Epithelial cell of prostate (primary cell): ENCODE measurements around the gene DEK.
"Not testable (repeated sequence)": the region's sequence is repeated elsewhere in the genome, so short reads cannot be mapped to it uniquely, and the experiment has no call there.

Experiments
- DNase-seq: peaks from one replicate; pipeline ENCODE4 v3.0.0-alpha.2; 2011; ENCODE audit warnings: low read depth, low spot score
- H3K27ac ChIP-seq: fragments of 450-650 bp; 2 replicates; pipeline ENCODE4 v1.5.1; 2017; ENCODE audit warnings: mild to moderate bottlenecking

Gene DEK, protein sequence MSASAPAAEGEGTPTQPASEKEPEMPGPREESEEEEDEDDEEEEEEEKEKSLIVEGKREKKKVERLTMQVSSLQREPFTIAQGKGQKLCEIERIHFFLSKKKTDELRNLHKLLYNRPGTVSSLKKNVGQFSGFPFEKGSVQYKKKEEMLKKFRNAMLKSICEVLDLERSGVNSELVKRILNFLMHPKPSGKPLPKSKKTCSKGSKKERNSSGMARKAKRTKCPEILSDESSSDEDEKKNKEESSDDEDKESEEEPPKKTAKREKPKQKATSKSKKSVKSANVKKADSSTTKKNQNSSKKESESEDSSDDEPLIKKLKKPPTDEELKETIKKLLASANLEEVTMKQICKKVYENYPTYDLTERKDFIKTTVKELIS

DNA sequence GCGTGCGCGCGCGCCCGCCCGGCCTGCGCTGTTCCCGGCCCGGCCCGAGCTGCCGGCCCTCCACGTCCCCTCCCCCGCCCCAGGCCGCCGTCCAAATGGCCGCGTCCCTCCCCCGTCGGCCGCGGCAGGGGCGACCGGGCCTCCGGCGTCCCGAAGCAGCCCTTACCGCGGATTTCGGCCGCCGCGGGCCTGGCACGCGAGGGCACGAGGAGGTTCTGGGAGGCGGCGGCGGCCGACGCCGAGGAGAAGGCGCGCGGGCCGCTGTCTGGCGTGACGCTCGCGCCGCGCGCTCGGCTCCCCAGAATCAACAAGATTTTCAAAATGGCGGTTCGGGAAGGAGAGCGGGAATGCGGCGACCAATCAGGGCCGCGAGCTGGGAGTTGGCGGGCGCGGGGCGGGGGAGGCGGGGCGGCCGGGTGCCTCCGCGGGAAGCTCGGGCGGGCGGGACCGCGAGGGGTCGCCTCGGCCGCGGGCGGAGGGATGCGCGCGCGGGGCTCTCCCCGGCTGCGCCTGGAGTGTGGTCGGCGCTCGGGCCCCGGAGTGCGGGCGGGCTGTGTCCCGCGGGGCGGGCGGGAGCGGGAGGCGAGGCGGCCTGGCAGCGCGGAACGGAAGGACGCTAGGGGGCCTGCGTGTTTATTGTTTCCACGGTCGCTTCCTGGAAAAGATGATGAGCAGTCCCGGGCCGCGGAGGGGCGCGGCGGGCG is at the start of gene DEK:
Gene DEK, minus strand, starts transcription at position 312 of the 704 bp plus-strand sequence. CDS start 543 bp downstream, outside the sequence.
- no peak for DNase-seq
- H3K27ac ChIP-seq = peak within 1 kb of the TSS; percentile 75

DNA sequence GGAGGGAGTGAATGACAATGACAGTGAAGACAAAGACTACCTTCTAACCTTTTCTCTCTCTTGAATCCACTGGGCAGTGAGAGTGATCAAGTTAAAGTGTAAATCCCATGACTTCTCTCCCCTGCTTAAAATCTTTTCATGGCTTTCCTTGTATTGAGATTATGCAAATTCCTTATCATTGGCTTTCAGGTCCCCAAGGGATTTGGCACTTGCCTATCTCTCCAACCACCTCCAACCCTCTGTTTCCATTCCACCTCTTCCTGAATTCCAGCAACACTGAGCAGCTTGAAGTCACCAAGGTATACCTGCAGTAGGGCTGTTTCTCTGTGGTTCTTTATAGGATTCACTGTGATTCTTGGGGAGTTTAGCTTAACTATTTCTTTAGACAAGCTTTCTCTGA is 48.0 kb upstream of the DEK start:
- H3K27ac ChIP-seq = no peak overlapping the region
- no peak for DNase-seq

DNA sequence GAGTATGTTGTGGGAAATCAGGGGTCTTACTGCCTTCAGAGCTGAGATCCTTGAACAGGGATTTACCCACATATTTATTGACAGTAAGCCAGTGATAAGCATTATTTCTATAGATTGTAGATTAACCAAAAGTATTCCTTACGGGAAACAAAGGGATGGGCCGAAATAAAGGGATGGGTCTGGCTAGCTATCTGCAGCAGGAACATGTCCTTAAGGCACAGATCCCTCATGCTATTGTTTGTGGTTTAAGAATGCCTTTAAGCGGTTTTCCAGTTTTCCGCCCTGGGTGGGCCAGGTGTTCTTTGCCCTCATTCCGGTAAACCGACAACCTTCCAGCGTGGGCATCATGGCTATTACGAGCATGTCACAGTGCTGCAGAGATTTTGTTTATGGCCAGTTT is 45.7 kb upstream of the DEK start:
- not testable (repeated sequence) for DNase-seq, H3K27ac ChIP-seq

DNA sequence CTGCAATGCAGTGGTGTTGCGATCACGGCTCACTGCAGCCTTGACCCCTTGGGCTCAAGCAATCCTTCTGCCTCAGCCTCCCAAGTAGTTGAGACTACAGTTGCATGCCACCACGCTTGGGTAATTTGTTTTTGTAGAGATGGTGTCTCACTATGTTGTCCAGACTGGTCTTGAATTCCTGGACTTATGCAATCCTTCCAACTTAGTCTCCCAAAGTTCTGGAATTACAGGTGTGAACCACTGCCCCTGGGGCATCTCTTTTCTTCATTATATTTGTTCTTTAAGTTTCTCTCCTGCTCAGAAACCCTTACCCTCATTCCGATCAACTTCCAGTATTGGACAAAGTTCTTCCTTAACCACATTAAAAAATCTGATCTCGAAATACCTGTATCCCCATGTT is 44.7 kb upstream of the DEK start:
- no peak for DNase-seq
- no peak overlapping the region for H3K27ac ChIP-seq

DNA sequence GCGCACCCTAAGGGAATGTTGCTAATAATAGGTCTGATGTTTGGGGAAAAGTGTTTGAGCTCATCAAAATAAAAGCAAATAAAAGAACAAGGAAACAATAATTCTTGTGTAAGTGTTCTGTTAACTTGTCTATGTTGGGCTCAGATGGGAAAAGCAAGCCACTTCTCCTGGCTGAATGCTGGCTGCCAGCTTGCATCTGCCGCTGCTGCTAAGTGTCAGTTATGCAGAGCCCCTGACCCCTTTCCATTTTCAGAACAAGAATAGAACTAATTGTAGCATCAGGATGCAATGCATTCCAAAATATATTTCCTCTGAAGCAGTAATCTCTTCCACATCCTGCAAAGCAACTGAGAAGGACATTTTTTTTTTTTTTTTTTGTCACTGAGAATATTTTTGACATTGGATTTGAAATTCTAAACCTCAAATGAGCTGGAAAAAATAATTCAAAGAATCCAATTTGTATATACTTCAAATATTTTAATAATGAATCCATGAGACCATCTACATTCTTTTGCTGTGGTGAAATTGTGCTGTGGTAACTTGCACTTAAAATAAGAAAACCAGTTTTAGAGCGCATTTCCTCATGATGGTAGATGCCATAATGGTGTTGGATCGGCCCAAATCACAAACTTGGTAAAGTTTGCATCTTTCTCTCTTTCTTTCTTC is 43.9 kb upstream of the DEK start:
- H3K27ac ChIP-seq = no peak overlapping the region
- DNase-seq = no peak

DNA sequence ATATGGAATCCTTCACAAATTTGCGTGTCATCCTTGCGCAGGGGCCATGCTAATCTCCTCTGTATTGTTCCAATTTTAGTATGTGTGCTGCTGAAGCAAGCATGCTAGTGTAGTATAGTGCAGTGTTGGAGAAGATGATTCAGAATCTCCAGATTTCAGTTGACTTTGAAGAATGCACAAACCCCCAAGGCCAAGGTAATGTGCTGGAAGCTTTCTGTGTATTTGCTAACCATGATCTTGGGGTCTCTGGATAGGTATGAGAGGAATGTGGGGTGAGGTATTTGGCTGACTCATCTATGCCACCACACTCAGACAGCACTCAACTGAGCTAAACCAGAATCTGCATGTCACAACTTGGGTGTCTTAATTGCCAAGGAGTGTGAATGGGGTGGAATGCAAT is 42.6 kb upstream of the DEK start:
- no peak overlapping the region for H3K27ac ChIP-seq
- DNase-seq = no peak

DNA sequence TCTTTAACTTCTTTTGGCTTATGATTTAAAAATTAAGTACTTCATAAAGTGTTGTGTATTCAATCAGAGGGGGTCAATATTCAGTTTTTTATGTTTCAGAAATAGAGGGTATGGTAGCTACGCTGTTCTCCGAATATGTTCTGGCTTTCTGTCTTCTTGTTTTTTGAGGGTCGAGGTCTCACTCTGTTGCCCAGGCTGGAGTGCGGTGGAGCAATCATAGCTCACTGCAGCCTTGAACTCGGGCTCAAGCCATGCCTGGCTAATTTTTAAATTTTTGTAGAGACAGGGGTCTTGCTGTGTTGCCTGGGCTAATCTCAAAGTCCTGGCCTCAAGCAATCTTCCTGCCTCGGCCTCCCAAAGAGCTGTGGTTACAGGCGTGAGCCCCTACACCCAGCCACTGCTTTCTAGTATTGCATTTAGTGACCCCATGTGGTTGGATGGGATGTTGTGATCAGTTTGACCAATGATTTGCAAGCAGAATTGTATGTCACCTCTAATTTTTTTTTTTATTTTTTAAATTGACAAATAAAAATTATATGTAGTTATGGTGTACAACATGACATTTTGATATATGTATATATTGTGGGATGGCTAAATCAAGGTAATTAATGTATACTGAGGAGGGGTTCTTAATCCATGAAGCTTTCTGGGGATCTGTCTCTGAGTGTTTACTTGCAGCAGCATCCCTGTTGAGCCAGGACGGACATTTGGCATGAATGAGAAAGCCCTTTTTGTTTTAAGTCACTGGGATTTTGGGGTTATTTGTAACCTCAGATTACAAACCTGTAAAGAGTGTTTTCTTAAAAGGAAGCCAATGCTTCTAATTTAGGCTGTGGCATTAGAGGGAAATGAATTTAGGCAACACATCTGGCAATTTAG is 38.5 kb upstream of the DEK start:
- H3K27ac ChIP-seq = no peak overlapping the region
- DNase-seq = no peak

DNA sequence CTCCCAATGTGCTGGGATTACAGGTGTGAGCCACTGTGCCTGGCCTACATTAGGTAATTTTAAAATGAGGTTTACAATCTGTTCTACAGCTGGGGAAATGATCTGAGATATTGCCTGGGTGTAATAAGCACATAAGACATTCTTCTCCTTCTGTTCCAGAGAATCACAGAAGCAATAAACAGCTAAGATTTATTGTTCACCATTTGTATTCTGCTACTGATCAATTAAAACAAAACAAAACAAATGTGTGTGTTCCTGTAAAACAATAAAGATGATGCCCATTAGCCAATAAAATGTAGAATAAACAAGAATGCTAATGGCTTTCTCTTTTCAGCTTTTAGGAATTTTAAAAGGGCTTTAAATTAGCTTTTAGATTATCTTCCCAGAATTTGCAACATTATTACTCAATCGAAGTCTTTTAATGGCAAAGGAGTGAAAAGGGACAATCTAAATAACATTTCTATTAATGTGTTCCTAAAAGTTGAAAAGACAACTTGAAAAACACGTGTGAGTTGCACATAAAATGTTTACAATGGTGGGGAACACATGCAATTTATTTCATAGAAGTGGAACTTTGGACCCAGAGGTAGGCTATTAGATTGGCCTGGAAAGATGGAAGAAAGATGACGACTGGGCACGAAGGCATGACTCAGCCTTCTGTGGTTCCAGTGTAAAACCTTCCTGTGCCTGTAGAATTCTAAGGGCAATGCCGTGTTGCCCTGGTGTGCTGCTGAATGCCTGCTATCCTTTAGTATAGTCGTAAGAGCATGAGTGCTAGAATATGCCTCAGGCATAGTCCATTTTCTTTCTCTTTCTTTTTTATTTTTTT is 29.0 kb upstream of the DEK start:
- no peak overlapping the region for H3K27ac ChIP-seq
- no peak for DNase-seq

DNA sequence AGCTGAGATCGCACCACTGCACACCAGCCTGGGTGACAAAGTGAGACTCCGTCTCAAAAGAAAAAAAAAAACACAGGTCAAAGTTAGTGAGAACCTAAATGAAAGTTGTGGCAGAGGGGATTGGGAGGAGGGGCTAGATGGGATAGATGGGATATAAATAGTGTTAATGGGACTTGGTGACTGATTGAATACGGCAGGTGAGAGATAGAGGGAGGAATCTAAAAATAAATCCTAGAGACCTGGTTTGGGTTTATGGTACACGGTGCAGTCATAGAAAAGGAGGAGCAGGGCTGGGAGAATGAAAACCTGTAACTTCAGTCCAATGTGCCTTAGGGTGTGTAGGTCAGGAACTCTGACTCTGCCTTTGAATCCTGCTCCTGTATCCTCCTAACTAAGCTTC is 25.0 kb upstream of the DEK start:
- H3K27ac ChIP-seq = no peak overlapping the region
- no peak for DNase-seq

DNA sequence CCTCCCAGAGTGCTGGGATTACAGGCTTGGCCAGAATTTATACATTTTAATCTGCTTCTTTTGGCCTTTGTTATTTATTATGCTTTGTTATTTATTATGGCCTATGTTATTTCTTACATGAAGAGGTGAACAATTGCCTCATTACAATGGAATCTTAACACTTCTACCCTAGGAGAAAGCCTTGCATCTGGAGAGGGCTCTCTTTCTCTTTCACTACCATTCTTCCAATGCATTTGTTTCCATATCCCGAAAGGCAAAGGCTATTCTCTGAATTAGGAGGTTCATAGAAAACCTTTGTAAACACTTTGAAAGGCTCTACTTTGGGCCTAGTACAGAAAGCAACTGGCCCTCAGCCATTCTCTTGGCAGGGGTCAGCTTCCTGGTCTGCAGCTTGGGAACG is 19.9 kb upstream of the DEK start:
- DNase-seq = no peak

DNA sequence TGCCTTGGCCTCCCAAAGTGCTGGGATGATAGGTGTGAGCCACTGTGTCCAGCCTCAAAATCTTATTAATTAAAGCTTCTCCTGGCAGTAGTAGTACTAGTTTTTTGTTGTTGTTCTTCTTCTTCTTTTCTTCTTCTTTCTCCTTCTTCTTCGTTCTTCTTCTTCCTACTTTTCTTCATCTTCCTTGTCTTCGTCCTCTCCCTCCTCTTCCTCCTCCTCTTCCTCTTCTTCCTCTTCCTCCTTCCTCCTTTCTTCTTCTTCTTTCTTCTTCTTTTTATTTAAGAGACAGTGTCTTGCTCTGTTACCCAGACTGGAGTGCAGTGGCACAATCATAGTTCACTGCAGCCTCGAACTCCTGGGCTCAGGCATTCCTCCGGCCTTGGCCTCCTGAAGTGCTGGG is 17.2 kb upstream of the DEK start:
- DNase-seq = no peak
- no peak overlapping the region for H3K27ac ChIP-seq

More for the DNA sequence above, 19.9 kb upstream of the DEK start:
- no peak overlapping the region for H3K27ac ChIP-seq

DNA sequence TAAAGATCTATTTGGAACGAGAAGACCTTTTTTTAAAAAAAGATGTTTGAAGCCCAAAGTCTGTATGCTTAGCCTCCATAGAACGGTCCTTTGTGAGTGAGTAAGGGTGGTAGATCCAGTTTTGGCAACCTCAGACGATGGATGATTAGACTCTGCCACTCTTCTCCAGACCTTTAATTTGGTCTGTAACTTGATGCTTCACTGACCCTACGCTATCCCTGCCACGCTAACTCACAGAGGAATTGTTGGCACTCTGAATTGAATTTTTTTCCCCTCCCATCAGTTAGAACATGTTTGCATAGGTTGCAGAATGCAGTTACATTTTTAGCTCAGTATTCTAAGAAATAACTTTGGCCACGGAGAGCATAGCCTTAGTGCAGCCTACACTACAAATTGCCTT is 15.8 kb upstream of the DEK start:
- no peak for DNase-seq
- no peak overlapping the region for H3K27ac ChIP-seq

DNA sequence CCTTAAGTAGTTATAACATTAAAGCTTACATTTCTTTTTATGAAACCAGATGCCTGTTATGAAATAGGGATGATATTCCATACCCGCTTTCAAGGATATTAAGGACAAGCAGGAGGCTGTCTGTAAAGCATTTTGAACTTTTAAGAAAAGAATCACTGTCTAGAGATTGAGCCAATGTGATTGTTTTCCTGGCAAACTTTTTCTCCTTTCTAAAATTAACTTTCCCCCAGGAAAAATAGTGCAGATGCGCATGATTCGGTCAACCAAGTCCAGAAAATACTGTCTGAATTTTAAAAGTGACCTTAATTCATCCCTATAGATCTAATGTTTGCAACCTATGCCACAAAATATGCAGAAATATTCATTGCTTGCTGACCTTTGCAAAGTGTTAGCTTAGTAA is 15.1 kb upstream of the DEK start:
- DNase-seq = no peak
- H3K27ac ChIP-seq = no peak overlapping the region

DNA sequence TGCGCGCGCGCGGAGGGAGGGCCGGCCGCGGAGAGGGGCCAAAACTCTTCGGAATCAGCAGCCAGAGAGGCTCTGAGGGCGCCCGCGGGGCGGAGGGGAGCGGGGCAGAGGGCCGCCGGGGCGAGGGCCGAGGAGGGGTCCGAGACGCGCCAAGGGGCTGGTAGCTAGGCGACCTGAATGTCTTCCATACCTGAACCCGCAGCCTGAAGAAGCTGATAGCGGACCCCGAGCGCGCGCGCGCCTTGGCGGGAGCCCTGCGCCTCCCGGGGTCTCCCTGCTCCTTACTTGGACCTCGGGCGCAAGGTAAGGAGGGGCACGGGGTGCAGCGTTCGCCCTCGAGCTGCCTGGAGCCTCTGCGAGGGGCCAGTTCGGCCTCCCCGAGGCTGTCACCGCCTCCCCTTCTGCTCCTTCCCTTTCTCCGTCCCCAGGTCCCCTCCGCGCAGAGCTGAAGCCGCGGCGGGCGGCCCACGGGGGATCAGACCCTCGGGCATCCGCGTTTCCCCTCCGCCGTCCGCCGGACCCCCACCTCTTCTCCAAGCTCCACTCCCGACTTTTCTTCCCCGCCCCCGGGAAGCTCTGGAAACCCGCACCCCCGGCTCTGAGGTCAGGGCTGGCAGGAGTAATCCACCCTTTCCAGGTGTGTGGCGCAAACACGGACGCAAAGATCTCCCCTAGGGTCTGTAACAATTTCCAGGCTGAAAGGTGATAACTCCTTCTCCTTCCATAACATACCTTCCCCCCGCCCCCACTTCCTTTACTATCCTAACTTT is 13.1 kb upstream of the DEK start:
- no peak overlapping the region for H3K27ac ChIP-seq
- DNase-seq = no peak

DNA sequence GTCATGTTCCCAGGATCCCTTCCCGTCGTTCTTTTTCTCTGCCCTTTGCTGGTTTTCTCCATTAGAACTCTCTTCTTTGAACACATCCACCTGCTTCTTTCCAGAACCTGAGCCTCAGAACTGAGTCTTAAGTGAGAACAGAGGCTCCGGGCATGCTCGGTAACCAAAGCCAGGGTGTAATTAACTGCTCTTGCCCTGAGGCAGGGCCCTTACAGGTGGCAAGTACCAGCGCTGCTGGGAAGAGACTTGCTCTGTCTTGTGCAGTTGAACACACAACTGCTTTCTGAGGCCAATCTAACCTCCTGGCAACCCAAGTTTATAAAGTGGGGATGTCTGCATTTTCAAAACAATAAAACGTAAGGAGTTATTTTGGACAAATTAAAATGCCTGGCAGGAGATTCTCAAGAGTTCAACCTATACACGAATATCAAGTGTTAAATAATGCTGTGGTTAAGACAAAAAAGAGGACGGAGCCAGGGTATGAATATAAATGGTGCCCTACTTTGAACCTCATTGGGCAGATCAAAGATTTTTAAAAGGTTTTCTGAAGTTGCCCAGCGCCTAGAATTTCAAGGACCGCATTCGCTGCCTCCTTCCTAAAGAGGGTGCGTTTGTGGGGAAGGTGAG is 12.4 kb upstream of the DEK start:
- DNase-seq = no peak
- H3K27ac ChIP-seq = no peak overlapping the region

DNA sequence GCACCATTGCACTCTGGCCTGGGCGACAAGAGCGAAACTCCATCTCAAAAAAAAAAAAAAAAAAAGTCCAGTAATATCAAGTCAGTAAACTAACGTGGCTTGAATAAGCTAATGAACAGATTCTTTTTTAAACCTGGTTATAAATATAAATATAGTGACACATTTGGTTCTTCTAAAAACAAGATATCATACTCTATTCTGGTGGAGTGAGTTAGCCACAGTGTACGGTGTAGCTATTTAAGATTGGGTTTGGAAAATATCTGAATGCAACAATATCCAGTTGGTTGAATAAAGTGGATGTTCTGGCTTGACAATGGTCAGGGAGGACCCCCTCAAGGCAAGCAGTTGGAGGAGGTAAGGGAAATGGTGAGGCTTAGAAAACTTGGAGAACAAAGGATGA is 5.9 kb upstream of the DEK start:
- DNase-seq = no peak
- H3K27ac ChIP-seq = no peak overlapping the region

DNA sequence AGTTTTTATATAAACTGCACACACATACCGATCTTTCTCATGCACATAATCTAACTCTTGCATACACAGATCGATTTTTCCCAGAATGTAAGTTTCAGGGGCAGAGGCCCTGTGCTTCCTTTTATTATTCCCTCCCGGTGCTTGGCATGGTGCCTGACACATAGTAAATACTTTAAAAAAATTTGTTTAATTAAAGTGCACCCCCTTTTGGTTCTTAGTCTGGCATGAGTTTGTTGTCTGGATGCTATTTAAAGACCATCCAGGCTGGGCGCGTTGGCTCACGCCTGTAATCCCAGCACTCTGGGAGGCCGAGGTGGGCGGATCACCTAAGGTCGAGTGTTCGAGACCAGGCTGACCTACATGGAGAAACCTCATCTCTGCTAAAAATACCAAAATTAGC is 5.4 kb upstream of the DEK start:
- DNase-seq = no peak
- H3K27ac ChIP-seq = no peak overlapping the region

DNA sequence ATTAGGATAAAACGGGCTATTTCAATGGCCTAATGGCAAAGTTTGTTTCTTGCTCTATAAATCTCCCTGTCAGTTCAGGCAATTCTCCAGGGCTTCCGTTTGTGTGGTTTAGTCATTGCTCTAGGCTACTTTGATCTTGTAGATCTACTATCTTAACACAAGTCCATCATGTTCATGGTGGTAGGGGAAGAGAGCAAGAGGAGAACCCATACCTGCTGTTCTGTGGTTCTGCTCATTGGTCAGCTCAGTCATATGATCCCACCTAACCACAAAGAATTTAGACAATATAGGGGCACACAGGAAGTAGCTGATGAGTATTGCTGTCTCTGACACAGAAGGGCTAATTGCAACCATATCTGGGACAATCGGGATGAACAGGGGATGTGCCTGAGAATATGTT is 4.9 kb upstream of the DEK start:
- no peak for DNase-seq

More for the DNA sequence above, 4.9 kb upstream of the DEK start:
- H3K27ac ChIP-seq = no peak overlapping the region
